GM18502 (cell line): ENCODE measurements around the gene TCN1.
"Not testable (repeated sequence)": the region's sequence is repeated elsewhere in the genome, so short reads cannot be mapped to it uniquely, and the experiment has no call there.

ENCODE experiments used
- ATAC-seq: cut with Tn5 transposase; IDR thresholded peaks from one replicate; pipeline ENCODE4 v1.9.1; 2021; ENCODE audit warnings: mild to moderate bottlenecking; ENCODE audit not compliant: unreplicated experiment, poor library complexity

Gene TCN1

GRCh38 chr11:59866397-59866796, at the start of gene TCN1:
Gene TCN1 (minus strand): TSS chr11:59866487. CDS start chr11:59866470, 17 bp downstream.
- no peak for ATAC-seq

- ATAC-seq = not testable (repeated sequence)
Measured at GRCh38 chr11:59903569-59903968, 37.3 kb upstream of the TCN1 start.

- ATAC-seq = no peak
Measured at GRCh38 chr11:59901306-59901705, 35.0 kb upstream of the TCN1 start.

- no peak for ATAC-seq
Measured at GRCh38 chr11:59900366-59901126, 34.3 kb upstream of the TCN1 start.

GRCh38 chr11:59899532-59899931, 33.2 kb upstream of the TCN1 start:
- ATAC-seq = no peak

GRCh38 chr11:59898650-59899049, 32.4 kb upstream of the TCN1 start:
- ATAC-seq = no peak

GRCh38 chr11:59898046-59898445, 31.8 kb upstream of the TCN1 start:
- no peak for ATAC-seq

- ATAC-seq = no peak
Measured at GRCh38 chr11:59894616-59895015, 28.3 kb upstream of the TCN1 start.

- no peak for ATAC-seq
Measured at GRCh38 chr11:59891781-59892181, 25.5 kb upstream of the TCN1 start.

GRCh38 chr11:59887156-59887555, 20.9 kb upstream of the TCN1 start:
- ATAC-seq = not testable (repeated sequence)

- ATAC-seq = no peak
Measured at GRCh38 chr11:59883597-59883996, 17.3 kb upstream of the TCN1 start.

- no peak for ATAC-seq
Measured at GRCh38 chr11:59879567-59879966, 13.3 kb upstream of the TCN1 start.

- ATAC-seq = no peak
Measured at GRCh38 chr11:59878575-59878974, 12.3 kb upstream of the TCN1 start, which contains the start of gene OOSP3. Gene OOSP3 (plus strand): TSS chr11:59878782. CDS start chr11:59878809, 27 bp downstream.

- ATAC-seq = no peak
Measured at GRCh38 chr11:59877784-59878183, 11.5 kb upstream of the TCN1 start.

GRCh38 chr11:59877325-59877724, 11.0 kb upstream of the TCN1 start:
- ATAC-seq = no peak

GRCh38 chr11:59875856-59876519, 9.7 kb upstream of the TCN1 start:
- no peak for ATAC-seq

- no peak for ATAC-seq
Measured at GRCh38 chr11:59872076-59872475, 5.8 kb upstream of the TCN1 start.

- ATAC-seq = no peak
Measured at GRCh38 chr11:59867946-59868345, 1.7 kb upstream of the TCN1 start.

GRCh38 chr11:59866836-59867235, 549 bp upstream of the TCN1 start:
- no peak for ATAC-seq

GRCh38 chr11:59865031-59865430, 1.3 kb downstream of the TCN1 start:
- ATAC-seq = no peak

- no peak for ATAC-seq
Measured at GRCh38 chr11:59862252-59862651, 4.0 kb downstream of the TCN1 start.

- ATAC-seq = no peak
Measured at GRCh38 chr11:59859673-59860072, 6.6 kb downstream of the TCN1 start.
